IPS DF 19.7 (cell line): ENCODE data around the gene ITSN2.
"Not testable (repeated sequence)": the region's sequence is repeated elsewhere in the genome, so short reads cannot be mapped to it uniquely, and the experiment has no call there.

ENCODE experiments used
- DNase-seq: peaks from one replicate; pipeline ENCODE4 v3.0.0-alpha.2; 2013; ENCODE audit warnings: low read depth, low spot score

Gene ITSN2

DNA sequence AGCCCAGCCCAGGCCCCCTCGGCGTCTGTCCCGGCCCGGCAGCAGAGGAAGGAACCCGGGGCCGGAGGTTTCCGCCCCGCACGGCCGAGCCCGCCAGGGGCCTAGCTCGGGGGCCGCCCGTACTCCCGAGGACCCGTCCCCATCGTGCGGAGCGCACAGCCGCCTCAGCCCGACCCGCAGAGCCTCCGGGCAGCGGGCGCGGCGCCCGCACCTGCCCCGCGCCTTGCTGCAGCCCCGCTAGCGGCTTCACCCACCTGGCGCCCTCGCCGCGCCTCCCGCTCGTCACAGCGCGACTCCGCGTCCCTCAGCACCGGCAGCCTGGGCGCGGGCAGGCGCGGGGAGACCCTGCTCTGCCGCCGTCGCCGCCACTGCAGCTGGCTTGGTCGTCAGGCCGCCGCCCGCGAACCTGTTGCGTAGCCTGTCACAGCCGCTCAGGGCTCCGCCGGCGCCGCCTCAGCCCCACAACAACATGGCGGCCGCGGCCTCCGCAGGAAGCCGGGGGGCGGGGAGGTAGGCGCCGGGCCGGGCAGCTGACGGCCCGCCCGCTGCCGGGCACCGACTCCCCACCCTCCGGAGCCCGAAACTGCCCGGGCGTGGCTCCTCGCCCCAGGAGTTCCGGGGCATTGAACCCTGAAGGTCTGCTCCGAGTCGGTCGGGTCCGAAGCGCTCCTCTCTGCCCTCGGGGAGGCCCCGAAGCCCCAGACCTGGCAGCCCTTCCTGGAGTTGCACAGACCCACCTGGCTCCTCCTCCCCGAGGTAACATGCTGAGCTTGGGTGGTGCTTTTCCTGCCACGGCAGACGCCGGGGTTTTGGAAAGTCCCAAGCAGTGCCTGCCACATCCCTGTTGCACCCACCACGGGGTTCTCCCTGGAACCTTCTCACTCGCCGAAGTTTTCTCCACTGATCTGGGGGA, at the start of gene ITSN2:
TSS of gene ITSN2 (minus strand) at position 487 of the 913 bp plus-strand sequence. CDS start 32,454 bp downstream, outside the sequence.
- no peak for DNase-seq

DNA sequence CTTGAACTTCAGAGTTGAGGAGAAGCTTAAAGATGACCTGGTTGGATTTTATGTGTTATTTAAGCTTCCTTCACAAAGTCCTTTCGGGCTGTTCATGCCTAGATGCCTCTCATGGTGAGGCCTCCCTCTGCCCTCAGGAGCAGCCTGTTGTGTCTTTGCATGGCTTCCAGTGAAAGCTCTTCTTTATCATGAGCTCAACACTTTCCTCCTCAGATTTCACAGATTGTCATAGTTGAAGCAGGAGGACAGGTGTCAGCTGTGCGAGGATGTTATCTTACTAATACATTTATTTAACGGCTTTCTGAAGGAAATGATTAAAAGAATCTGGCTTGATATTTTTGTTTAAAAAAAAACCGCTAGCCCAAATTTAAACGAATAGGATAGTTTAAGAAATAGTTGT, 48.8 kb upstream of the ITSN2 start:
- no peak for DNase-seq

DNA sequence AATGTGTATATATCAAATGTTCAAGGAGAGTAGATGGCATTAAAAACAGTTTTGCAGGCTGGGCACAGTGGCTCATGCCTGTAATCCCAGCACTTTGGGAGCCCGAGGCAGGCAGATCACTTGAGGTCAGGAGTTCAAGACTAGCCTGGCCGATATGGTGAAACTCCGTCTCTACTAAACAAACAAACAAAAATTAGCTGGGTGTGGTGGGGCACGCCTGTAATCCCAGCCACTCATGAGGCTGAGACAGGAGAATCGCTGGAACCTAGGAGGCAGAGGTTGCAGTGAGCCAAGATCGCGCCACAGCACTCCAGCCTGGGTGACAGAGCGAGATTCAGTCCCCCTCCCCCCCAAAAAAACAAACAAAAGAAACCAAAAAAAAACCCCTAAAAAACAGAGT, 48.4 kb upstream of the ITSN2 start:
- not testable (repeated sequence) for DNase-seq

DNA sequence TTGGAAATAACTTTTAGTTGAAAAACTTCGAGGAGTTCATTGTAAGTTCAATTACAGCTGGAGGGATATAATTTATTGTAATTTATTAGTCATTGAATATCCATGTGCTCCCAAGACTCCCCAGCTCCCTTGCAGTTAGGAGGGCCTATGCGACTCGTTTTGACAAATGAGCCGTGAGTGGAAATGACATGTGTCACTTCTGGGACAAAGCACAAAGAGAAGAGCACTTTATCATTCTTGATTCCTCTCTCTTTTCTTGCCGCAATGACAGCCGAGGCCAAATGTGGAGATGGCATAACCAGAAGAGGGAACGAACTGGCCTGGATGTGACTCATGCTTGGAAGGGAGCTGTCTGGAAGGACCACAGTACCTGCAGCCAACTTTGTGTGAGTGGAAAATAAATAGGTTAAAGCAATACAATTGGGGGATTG, 44.2 kb upstream of the ITSN2 start:
- DNase-seq: no peak

DNA sequence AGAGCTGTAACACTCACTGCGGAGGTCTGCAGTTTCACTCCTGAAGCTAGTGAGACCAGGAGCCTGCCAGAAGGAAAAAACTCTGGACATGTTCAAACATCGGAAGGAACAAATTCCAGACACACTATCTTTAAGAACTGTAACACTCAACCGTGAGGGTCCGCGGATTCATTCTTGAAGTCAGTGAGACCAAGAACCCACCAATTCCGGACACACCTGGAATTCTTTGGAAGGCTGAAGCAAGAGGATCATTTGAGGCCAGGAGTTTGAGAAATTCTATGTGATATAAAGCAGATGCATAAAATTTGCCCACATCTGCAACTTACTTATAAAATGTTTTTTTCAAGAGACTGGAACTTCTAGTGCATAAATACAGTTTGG, 43.5 kb upstream of the ITSN2 start:
- DNase-seq: no peak

DNA sequence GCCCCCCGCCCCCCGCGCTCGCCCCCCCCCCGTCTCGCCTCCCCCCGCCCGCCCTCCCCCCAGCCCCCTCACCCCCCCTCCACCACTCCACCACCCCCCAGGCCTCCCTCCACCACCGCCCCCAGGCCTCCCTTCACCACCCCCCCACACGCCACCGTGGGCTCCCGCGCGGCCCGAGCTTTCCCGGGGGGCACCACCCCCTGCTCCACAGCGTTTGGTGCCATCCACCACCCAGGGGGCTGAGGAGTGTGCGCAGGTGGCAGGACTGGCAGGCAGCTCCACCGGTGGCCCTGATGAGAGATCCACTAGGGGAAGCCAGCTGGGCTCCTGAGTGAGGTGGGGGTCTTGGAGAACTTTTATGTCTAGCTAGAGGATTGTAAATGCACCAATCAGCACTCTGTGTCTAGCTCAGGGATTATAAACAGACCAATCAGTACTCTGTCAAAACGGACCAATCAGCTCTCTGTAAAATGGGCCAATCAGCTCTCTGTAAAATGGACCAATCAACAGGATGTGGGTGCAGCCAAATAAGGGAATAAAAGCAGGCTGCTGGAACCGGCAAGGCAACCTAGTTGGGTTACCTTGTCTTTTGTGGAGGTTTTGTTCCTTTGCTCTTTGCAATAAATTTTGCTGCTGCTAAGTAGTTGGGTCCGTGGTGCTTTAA, 43.0 kb upstream of the ITSN2 start:
- no peak for DNase-seq

DNA sequence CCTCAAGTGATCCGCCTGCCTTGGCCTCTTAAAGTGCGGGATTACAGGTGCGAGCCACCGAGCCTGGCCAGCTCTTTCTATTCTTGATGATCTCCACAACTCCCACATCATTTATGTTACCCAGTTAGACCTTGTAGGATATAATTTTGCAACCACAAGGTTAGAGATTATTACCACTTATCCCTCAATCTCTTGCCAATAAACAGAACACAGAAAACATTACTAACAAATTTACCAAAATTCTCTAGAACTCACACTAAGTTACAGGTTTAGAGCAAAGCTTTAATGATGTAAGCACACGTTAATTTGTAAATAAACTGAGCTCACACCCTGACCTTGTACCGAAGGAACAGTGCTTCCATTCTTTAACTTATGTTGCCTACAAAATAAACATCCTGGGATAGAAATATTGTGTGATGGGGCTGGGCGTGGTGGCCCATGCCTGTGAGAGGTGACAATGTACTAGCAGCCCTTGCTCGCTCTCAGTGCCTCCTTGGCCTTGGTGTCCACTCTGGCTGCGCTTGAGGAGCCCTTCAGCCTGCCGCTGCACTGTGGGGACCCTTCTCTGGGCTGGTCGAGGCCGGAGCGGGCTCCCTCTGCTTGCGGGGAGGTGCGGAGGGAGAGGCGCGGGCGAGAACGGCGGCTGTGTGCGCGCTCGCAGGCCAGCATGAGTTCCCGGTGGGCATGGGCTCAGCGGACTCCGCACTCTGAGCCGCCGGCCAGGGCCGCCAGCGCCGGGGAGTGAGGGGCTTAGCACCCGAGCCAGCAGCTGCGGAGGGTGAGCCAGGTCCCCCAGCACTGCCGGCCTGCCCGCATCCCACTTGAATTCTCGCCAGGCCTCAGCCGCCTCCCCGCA, 42.1 kb upstream of the ITSN2 start:
- no peak for DNase-seq

DNA sequence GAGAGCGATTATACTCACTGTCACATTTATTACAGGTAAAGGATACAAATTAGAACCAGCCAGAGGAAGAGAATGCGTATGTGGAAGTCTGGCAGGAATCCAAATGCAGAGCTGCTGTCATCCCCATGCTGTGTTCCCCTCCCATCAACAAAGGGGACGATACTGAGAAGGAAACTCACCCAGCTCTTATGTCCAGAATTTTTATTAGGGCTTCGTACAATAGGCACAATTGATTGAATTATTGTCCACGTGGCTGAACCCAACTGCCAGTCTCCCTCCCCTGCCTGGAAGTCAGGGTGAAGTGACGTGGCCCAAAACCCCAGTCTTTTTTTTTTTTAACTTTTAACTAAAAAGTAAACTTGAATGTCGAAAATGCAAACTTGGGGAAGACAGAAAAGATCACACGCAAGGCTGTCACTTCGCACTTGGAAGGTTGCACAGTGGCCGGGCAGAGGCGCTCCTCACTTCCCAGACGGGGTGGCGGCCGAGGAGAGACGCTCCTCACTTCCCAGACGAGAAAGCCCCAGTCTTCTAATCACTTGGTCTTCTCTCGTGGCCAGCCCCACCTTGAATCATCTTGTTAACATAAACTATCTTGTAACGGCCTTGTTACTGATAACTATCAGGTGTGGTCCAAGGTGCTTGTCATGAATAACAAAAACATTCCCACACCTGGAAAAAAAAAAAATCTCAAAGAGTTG, 40.0 kb upstream of the ITSN2 start:
- no peak for DNase-seq

DNA sequence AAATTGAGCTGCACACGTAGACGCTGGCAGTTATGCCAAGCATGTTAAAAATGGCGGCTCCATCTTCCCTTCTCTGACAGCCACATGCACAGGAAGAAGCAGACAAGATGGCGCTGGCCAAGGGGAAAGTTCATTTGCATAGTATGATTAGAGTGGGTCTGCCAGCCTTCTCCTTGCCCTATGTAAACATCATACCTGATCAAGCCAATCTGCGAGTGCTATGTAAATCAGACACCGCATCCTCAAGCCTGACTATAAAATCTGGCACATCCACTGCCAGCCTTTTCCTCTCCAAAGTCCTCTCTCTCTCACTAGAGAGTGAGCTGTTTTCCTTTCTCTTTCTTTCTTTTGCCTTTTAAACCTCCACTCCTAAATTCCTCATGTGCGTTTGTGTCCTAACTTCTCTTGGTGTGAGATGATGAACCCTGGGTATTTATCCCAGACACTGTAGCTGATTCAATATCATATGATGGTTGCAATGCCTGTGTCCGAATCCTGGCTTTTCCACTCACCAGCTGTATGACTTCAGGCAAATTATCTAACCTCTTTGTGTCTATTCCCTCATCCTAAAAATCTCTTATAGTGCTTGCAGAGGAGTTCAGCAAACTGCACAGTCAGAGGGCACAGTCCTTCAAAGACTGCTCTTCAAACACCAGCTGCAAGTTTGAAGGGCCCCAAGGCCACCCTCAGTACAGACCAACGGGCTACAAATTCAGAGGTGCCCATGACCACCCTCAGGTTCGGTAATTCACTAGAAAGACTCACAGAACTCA, 39.3 kb upstream of the ITSN2 start:
- DNase-seq: no peak

DNA sequence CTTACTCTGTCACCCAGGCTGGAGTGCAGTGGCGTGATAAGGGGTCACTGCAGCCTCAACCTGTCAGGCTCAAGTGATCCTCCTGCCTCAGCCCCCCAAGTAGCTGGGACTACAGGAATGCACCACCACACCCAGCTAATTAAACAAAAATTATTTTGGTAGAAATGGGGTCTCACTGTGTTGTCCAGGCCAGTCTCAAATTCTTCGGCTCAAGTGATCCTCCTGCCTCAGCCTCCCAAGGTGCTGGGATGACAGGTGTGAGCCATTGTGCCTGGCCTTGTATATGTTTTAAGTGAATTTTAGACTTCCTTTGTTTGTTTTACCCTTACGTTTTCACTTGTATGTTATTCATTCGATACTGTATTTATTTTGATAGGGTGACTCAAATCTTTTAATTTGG, 34.7 kb upstream of the ITSN2 start:
- DNase-seq: no peak

DNA sequence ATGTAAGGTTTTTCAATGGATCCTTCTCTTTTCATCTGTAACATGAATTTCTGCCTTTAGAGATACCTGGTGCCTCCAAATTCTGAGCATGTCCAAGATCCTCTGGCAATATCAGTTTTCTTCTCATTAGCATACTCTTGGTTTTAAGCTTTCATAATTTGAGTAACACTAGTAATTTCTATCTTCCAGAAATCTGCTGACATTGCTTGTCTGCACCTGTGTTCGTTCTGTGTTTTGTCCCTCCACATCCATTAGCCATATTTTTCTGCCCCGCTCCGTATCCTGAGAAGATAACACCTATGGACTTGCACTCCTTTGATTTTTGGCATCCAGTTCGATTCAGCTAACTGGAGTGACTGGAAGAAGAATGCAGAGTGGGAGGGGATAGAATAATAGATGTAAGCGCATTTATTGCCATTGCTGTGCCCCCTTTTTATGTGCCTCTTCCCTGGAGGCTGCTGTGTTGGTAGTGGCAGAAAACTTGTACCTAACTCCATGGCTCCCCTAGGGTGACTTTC, 32.3 kb upstream of the ITSN2 start:
- no peak for DNase-seq

DNA sequence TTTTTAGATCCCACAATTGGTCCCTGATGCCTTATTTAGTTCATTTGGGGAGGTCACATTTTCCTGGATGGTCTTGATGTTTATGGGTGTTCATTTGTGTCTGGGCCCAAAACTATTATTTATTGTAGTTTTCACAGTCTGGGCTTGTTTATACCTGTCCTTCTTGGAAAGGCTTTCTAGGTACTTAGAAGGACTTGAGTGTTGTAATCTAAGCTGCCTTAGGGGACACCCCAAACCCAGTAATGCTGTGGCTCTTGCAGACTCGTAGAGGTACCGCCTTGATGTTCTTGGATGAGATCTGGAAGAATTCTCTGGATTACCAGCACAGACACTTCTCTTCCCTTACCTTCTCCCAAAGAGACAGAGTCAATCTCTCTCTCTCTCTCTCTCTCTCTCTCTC, 25.0 kb upstream of the ITSN2 start:
- no peak for DNase-seq

DNA sequence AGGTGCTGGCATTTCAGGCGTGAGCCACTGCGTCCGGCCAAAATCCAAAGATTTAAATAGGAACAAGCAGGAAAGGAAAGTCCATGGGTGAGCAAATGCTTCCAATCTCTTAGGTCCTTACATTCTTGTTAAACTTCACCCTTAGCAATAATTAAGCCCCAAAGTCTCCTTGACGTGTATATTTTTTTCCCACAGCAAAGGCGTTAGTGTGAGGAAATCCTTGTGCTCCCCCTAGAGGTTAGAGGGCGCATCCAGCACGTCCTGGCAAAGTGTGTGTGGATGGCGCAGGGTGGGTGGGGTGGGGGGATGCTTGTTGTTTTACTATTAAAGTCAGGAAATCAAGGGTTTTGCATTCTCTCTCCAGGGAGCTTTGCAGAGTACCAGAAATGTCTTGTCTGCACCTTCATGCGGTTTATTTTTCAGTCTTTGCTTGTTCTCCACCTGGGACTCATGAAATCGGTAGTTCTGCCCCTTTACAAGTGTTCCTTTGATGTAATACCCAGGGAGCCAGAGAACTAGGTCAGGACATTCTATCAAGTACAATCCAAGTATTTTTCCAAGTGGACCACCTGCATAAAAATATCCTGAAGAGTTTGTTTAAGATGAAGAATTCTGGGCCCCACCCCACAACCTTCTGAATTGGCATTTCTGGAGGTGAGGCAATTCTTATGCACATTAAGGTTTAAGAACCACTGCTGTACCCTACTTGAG, 22.2 kb upstream of the ITSN2 start:
- no peak for DNase-seq

DNA sequence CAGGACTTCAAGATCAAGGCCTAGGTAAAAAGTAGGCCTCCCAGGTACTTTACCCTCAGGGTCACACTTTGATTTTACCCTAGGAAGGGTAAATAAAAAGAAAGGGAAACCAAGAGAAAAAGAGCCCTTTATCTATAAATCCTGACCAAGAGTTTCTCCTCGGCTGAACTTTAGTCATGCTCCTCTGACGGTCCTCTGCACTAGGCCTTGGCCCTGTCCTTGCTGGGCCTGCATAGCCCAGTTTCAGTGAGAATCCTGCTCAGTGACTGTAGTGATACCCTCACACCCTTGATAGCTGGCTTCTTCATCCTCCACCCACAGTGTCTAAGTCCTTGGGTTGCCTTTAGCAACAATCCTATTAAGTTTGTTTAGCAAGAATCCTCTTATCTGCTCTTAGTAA, 20.5 kb upstream of the ITSN2 start:
- no peak for DNase-seq

DNA sequence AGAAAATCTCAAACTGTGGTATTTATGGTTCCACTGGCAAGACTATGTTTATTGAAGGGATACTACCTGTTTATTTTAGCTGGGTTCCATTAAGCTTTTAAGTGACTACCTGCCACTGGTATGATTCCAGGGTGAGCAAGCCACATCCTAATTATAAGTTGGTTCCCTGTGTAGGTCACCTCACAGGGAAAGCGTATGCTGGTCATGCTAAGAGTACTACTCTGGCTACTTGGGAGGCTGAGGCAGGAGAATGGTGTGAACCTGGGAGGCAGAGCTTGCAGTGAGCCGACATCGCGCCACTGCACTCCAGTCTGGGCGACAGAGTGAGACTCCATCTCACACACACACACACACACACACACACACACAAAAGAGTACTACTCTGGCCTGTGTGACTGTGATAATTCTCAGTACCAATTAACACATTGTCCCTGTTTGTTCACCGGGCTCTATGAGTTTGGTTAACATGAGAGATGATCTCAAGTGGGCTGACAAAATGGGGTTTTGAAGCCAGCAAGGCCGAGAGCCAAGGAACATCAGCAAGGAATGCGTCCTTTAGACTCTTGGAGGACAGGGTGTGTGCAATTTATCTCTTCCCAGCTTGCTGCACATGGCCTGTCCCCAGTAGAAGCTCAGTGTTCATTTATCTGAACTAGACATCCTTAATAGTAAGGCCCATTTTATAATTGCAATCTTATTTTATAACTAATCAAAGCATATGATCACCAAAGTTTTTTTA, 15.2 kb upstream of the ITSN2 start:
- DNase-seq: no peak

DNA sequence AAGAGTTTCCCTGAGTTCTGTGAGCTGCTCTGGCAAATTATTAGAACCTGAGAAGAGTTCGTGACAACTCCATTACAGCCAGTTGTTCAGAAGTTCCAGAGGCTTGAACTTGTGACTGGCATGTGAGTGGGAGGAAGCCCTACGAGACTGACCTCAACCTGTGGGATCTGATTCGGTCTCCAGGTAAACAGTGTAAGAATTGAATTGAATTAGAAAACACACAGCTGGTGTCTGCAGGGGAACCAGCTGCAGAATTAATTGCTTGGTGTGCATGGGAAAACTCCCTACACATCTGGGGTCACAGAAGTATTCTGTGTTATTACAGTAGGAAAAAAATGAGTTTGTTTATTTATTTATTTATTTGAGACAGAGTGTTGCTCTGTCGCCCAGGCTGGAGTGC, 14.0 kb upstream of the ITSN2 start:
- DNase-seq: no peak

DNA sequence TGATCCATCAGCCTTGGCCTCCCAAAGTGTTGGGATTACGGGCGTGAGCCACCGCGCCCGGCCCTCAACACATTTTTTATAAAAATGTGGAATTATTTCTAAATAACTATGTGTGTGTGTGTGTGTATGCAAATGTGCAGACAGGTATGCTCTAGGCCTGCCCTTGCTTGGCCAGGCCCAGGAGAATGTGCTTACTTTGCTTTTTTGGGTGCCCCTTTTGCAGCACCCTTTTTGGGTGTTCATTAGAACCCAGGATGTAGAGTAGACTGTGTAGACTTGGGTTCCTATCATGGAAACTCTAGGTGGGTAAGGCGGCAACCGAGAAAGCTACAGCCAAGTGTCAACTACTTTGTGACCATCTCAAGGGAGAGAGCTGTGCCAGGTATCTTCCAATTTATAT, 11.7 kb upstream of the ITSN2 start:
- no peak for DNase-seq

DNA sequence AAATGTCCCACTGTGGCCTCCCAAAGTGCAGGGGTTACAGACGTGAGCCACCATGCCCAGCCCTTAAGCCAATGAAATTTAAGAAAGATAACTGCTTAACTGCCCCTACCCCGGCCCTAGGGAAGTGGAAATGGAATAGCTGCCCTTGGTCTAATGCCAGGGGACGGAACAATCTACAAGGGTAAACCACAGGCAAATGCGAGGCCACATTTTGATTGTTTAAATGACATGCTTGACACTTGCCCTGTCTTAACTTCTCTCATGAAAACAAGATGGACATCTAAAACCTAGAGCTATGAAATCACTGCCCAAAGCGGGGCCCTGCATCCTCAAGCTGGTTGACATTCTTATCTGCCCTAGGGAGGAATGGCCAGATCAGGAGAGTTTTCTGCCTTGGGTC, 5.5 kb upstream of the ITSN2 start:
- no peak for DNase-seq

DNA sequence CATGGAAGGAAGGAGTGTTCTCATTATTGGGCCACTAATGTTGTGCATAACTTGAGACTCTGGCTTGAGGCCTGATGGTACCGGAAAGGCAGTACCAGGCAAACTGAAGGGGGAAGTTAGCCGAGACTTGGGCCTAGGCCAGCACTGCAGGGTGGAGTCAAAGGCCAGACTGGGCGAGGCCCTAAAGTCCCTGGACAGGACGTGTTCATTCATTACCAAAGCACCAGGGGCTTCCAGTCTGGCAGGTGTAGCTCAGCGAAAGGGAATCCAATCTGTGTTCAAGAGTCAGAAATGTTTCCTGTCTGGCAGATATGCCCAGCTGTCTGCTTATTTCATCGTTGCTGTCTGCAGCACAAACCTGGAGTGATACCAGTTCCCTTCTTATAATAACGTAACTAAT, 4.7 kb upstream of the ITSN2 start:
- DNase-seq: no peak
